Mammary epithelial cell (primary cell): ENCODE results near the gene SLC22A1.

ENCODE experiments used
- CTCF ChIP-seq, 2 donors: IDR thresholded peaks in 1 of 2; conservative IDR thresholded peaks in 1 of 2; 2 replicates each; pipeline ENCODE4 v1.5.1; 2011 to 2012; ENCODE audit warnings: inconsistent platforms in 2 of 2, low read length in 2 of 2, mild to moderate bottlenecking in 2 of 2, control low read depth in 1 of 2, low read depth in 1 of 2; ENCODE audit not compliant: insufficient read depth in 1 of 2; ENCODE audit errors: extremely low read depth in 1 of 2
- EZH2 ChIP-seq: IDR thresholded peaks from 2 replicates; pipeline ENCODE4 v1.6.1; 2012; ENCODE audit warnings: low read length, inconsistent platforms, borderline replicate concordance

- TF ChIP-seq CTCF (conservative IDR thresholded peaks at IDR 0.05 in 1 of 2, IDR thresholded peaks at IDR 0.05 in 1 of 2; ENCODE audit: extremely low read depth in 1 of 2, insufficient read depth in 1 of 2, low read depth in 1 of 2, low read length in 2 of 2) = no peak
- TF ChIP-seq EZH2 = no peak
Observed at GRCh38 chr6:160178271-160178670, 56.7 kb downstream of the SLC22A1 start.
